Measurements from ENCODE around the gene GINS1.

The GINS1 gene

DNA sequence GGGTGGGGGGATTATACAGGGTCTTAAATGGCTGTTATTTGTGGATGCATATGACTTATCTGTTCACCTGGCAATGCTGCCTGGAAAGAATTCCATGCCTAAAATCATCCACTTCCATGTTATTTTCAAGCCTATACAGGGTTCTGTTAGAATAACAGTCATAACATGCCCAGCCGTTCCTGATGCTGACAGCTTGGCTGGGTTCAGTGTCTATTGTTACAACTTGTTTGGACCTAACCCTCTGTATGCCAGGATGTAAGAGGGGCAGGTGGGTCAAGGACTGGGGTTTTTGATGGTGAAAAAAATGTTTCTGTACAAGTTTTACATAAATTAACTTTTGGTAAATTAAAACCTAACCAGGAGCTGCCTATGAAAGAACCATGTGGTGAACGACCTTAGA is 79.8 kb downstream of the GINS1 start:
- Histone ChIP-seq H3K4me3 (replicated peaks; ENCODE audit: low read depth, low read length) (no peak overlapping the region), H3K36me3 (ENCODE audit: control insufficient read depth, insufficient read depth, low read length) (no peaks in the 10 kb centered on the region), H3K27me3 (replicated peaks; ENCODE audit: control insufficient read depth, insufficient read depth, low read length) (no peaks in the 10 kb centered on the region)
- no peak for DNase-seq (ENCODE audit: extremely low read depth, insufficient read length)
- TF ChIP-seq CTCF (IDR thresholded peaks at IDR 0.05; ENCODE audit: insufficient read depth, low read length, poor library complexity, severe bottlenecking): no peak

DNA sequence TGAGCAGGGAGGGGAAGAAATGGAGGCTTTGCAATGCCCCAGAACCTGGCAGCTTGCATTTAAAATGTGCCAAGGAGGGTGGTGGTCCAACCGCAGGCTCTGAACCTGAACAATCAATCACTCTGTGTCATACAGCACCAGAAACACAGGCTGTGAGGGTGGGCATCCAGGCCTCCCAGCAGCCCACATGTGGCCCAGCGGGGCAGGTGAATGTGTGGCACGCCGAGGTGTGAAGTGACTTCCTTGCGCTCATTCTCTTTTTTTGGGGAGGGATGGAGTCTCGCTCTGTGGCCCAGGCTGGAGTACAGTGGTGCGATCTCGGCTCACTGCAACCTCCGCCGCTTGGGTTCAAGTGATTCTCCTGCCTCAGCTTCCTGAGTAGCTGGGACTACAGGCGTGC is 80.5 kb downstream of the GINS1 start:
- TF ChIP-seq CTCF (IDR thresholded peaks at IDR 0.05; ENCODE audit: insufficient read depth, low read length, poor library complexity, severe bottlenecking): no peak
- H3K36me3 ChIP-seq (ENCODE audit: control insufficient read depth, insufficient read depth, low read length): no peaks in the 10 kb centered on the region
- DNase-seq (ENCODE audit: extremely low read depth, insufficient read length): no peak
- no peaks in the 10 kb centered on the region for H3K27me3 ChIP-seq (replicated peaks; ENCODE audit: control insufficient read depth, insufficient read depth, low read length)
- no peak overlapping the region for H3K4me3 ChIP-seq (replicated peaks; ENCODE audit: low read depth, low read length)

GRCh38 chr20:25489221-25489871 is 81.9 kb downstream of the GINS1 start:
- no peak overlapping the region for H3K4me3 ChIP-seq (replicated peaks; ENCODE audit: low read depth, low read length)
- no peak for TF ChIP-seq CTCF (IDR thresholded peaks at IDR 0.05; ENCODE audit: insufficient read depth, low read length, poor library complexity, severe bottlenecking)
- H3K36me3 ChIP-seq (ENCODE audit: control insufficient read depth, insufficient read depth, low read length): no peaks in the 10 kb centered on the region
- no peaks in the 10 kb centered on the region for H3K27me3 ChIP-seq (replicated peaks; ENCODE audit: control insufficient read depth, insufficient read depth, low read length)
- DNase-seq (ENCODE audit: extremely low read depth, insufficient read length): no peak

DNA sequence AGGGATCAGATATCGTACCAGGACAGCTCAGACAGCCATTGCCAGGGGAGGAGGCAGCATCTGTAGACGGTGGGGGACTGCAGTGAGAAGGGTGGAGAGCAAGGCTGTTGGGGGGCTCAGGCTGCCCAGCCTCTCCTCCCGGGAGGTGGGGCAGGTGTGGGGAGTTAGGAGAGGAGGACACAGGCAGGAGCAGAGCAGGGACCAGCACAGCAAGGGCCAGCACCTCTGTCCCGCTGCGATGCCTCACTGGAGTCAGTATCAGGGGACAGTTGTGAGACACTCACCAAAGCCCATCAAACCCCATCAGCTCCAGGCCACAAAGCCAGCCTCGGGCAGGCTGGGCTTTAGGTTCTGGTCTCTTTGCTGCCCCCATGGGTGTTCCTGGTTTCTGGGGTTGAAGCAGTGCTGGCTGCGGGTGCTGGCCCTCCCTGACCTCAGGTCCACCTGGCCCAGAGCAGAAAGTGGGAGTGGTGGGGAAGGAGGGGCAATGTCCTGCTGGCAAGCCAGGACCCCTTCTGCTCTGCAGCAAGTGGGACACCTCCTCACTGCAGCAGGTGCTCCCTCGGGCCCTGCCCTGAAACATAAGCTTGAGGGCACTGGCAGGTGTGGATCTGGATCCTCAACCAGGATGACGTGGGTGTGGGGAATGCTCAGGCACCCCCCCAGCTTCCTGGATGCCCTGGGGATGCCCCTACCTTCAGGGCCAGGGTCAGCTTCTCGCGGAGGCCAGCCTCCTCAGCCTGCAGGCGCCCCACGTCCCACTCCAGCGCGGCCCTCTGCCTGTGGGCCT is 83.4 kb downstream of the GINS1 start:
- Histone ChIP-seq H3K27me3 (replicated peaks; ENCODE audit: control insufficient read depth, insufficient read depth, low read length) (no peaks in the 10 kb centered on the region), H3K4me3 (replicated peaks; ENCODE audit: low read depth, low read length) (no peak overlapping the region), H3K36me3 (ENCODE audit: control insufficient read depth, insufficient read depth, low read length) (no peaks in the 10 kb centered on the region)
- no peak for DNase-seq (ENCODE audit: extremely low read depth, insufficient read length)
- TF ChIP-seq CTCF (IDR thresholded peaks at IDR 0.05; ENCODE audit: insufficient read depth, low read length, poor library complexity, severe bottlenecking): no peak

- no peak for DNase-seq (ENCODE audit: extremely low read depth, insufficient read length)
- TF ChIP-seq CTCF (IDR thresholded peaks at IDR 0.05; ENCODE audit: insufficient read depth, low read length, poor library complexity, severe bottlenecking): no peak
- Histone ChIP-seq H3K36me3 (ENCODE audit: control insufficient read depth, insufficient read depth, low read length) (no peaks in the 10 kb centered on the region), H3K27me3 (replicated peaks; ENCODE audit: control insufficient read depth, insufficient read depth, low read length) (no peaks in the 10 kb centered on the region), H3K4me3 (replicated peaks; ENCODE audit: low read depth, low read length) (no peak overlapping the region)
Observed at GRCh38 chr20:25491446-25492038, 84.1 kb downstream of the GINS1 start.

All from GM06990 (cell line).